IPS-18a (cell line): ENCODE results near the gene SNAP29.
"Not testable (repeated sequence)": the region's sequence is repeated elsewhere in the genome, so short reads cannot be mapped to it uniquely, and the experiment has no call there.

Experiments
- H3K27ac ChIP-seq: one replicate; pipeline ENCODE4 v1.5.1; 2013; ENCODE audit warnings: low read length
- H3K27me3 ChIP-seq: one replicate; pipeline ENCODE4 v1.6.1; 2013; ENCODE audit warnings: mild to moderate bottlenecking, low read length; ENCODE audit not compliant: control insufficient read depth, insufficient read depth
- H3K36me3 ChIP-seq: one replicate; pipeline ENCODE4 v1.6.1; 2013; ENCODE audit warnings: low read depth, low read length; ENCODE audit not compliant: control insufficient read depth
- H3K4me1 ChIP-seq: one replicate; pipeline ENCODE4 v1.6.1; 2013; ENCODE audit warnings: low read depth, low read length; ENCODE audit not compliant: control insufficient read depth
- H3K4me3 ChIP-seq: one replicate; pipeline ENCODE4 v1.5.1; 2013; ENCODE audit warnings: low read length
- H3K9ac ChIP-seq: one replicate; pipeline ENCODE4 v1.6.1; 2013; ENCODE audit warnings: mild to moderate bottlenecking, low read length, moderate library complexity
- H3K9me3 ChIP-seq: one replicate; pipeline ENCODE4 v1.6.1; 2013; ENCODE audit warnings: low read depth, low read length; ENCODE audit not compliant: control insufficient read depth

SNAP29 gene

GRCh38 chr22:20821717-20822239 lies 37.0 kb upstream of the SNAP29 start:
- not testable (repeated sequence) for H3K27ac ChIP-seq, H3K4me1 ChIP-seq, H3K4me3 ChIP-seq, H3K9ac ChIP-seq, H3K9me3 ChIP-seq, H3K27me3 ChIP-seq, H3K36me3 ChIP-seq

GRCh38 chr22:20822240-20822639 lies 36.6 kb upstream of the SNAP29 start:
- H3K36me3 ChIP-seq = no peaks in the 10 kb centered on the region
- no peak overlapping the region for H3K9ac ChIP-seq

GRCh38 chr22:20823264-20823663 lies 35.5 kb upstream of the SNAP29 start:
- no peak overlapping the region for H3K4me3 ChIP-seq
- H3K27me3 ChIP-seq = no peaks in the 10 kb centered on the region
- no peaks in the 10 kb centered on the region for H3K36me3 ChIP-seq
- H3K27ac ChIP-seq = no peak overlapping the region
- no peaks in the 10 kb centered on the region for H3K9me3 ChIP-seq
- no peak overlapping the region for H3K9ac ChIP-seq
- H3K4me1 ChIP-seq = no peaks in the 10 kb centered on the region

More at GRCh38 chr22:20822240-20822639, 36.6 kb upstream of the SNAP29 start:
- Histone ChIP-seq H3K27me3 (no peaks in the 10 kb centered on the region), H3K9me3 (no peaks in the 10 kb centered on the region), H3K4me3 (no peak overlapping the region), H3K27ac (no peak overlapping the region), H3K4me1 (no peaks in the 10 kb centered on the region)

- H3K27me3 ChIP-seq, H3K9ac ChIP-seq, H3K4me3 ChIP-seq, H3K27ac ChIP-seq, H3K9me3 ChIP-seq, H3K4me1 ChIP-seq, H3K36me3 ChIP-seq: not testable (repeated sequence)
These were observed 33.6 kb upstream of the SNAP29 start for GRCh38 chr22:20825216-20825615.

- Histone ChIP-seq H3K4me3 (no peak overlapping the region), H3K4me1 (no peaks in the 10 kb centered on the region), H3K27ac (no peak overlapping the region), H3K9ac (no peak overlapping the region), H3K36me3 (no peaks in the 10 kb centered on the region), H3K9me3 (no peaks in the 10 kb centered on the region), H3K27me3 (no peaks in the 10 kb centered on the region)
These were observed 33.2 kb upstream of the SNAP29 start for GRCh38 chr22:20825624-20826023.

GRCh38 chr22:20826373-20827152 lies 32.2 kb upstream of the SNAP29 start:
- H3K27me3 ChIP-seq, H3K27ac ChIP-seq, H3K9me3 ChIP-seq, H3K4me1 ChIP-seq, H3K9ac ChIP-seq, H3K4me3 ChIP-seq, H3K36me3 ChIP-seq: not testable (repeated sequence)

- peaks cover 4% of the 10 kb centered on the region for H3K36me3 ChIP-seq
- no peak overlapping the region for H3K27ac ChIP-seq
- H3K4me3 ChIP-seq = no peak overlapping the region
- no peak overlapping the region for H3K9ac ChIP-seq
- H3K9me3 ChIP-seq = no peaks in the 10 kb centered on the region
- no peaks in the 10 kb centered on the region for H3K27me3 ChIP-seq
- no peaks in the 10 kb centered on the region for H3K4me1 ChIP-seq
These were observed 29.2 kb upstream of the SNAP29 start for GRCh38 chr22:20829491-20830134.

GRCh38 chr22:20833225-20833665 lies 25.6 kb upstream of the SNAP29 start:
- H3K9me3 ChIP-seq = no peaks in the 10 kb centered on the region
- no peaks in the 10 kb centered on the region for H3K27me3 ChIP-seq
- H3K4me1 ChIP-seq = no peaks in the 10 kb centered on the region
- H3K4me3 ChIP-seq = no peak overlapping the region
- no peak overlapping the region for H3K27ac ChIP-seq
- H3K9ac ChIP-seq = no peak overlapping the region
- H3K36me3 ChIP-seq = peaks cover 4% of the 10 kb centered on the region

GRCh38 chr22:20834206-20834605 lies 24.6 kb upstream of the SNAP29 start:
- no peak overlapping the region for H3K9ac ChIP-seq
- H3K9me3 ChIP-seq = no peaks in the 10 kb centered on the region
- H3K4me1 ChIP-seq = no peaks in the 10 kb centered on the region
- no peak overlapping the region for H3K4me3 ChIP-seq
- H3K27me3 ChIP-seq = no peaks in the 10 kb centered on the region
- no peak overlapping the region for H3K27ac ChIP-seq
- H3K36me3 ChIP-seq = peaks cover 4% of the 10 kb centered on the region

- Histone ChIP-seq H3K36me3 (peaks cover 4% of the 10 kb centered on the region), H3K4me1 (no peaks in the 10 kb centered on the region), H3K27ac (no peak overlapping the region), H3K27me3 (no peaks in the 10 kb centered on the region), H3K4me3 (no peak overlapping the region), H3K9ac (no peak overlapping the region), H3K9me3 (no peaks in the 10 kb centered on the region)
These were observed 24.1 kb upstream of the SNAP29 start for GRCh38 chr22:20834725-20835124.

- peaks cover 10% of the 10 kb centered on the region for H3K4me1 ChIP-seq
- no peak overlapping the region for H3K4me3 ChIP-seq
- H3K27ac ChIP-seq = no peak overlapping the region
- no peak overlapping the region for H3K9ac ChIP-seq
- H3K36me3 ChIP-seq = peaks cover 4% of the 10 kb centered on the region
- no peaks in the 10 kb centered on the region for H3K9me3 ChIP-seq
- H3K27me3 ChIP-seq = no peaks in the 10 kb centered on the region
These were observed 21.6 kb upstream of the SNAP29 start for GRCh38 chr22:20836987-20837823.
